ENCODE measurements around the gene ZNRF1.

ZNRF1 gene

GRCh38 chr16:75038036-75038858 lies 39.4 kb downstream of the ZNRF1 start:
- Histone ChIP-seq H3K27me3 (ENCODE audit: control insufficient read depth, insufficient read depth, low read length) (no peaks in the 10 kb centered on the region), H3K27ac (ENCODE audit: low read depth, low read length) (no peak overlapping the region), H3K36me3 (ENCODE audit: control insufficient read depth, insufficient read depth, low read length) (no peaks in the 10 kb centered on the region), H3K4me1 (ENCODE audit: control insufficient read depth, insufficient read depth, low read length) (peaks cover 9% of the 10 kb centered on the region), H3K4me3 (ENCODE audit: low read length) (no peak overlapping the region), H3K9ac (ENCODE audit: low read length) (no peak overlapping the region)

- H3K36me3 ChIP-seq (ENCODE audit: control insufficient read depth, insufficient read depth, low read length): no peaks in the 10 kb centered on the region
- no peak overlapping the region for H3K4me3 ChIP-seq (ENCODE audit: low read length)
- no peak overlapping the region for H3K27ac ChIP-seq (ENCODE audit: low read depth, low read length)
- no peak overlapping the region for H3K9ac ChIP-seq (ENCODE audit: low read length)
- no peaks in the 10 kb centered on the region for H3K27me3 ChIP-seq (ENCODE audit: control insufficient read depth, insufficient read depth, low read length)
- peaks cover 15% of the 10 kb centered on the region for H3K4me1 ChIP-seq (ENCODE audit: control insufficient read depth, insufficient read depth, low read length)
Measured at GRCh38 chr16:75039941-75040340, 41.1 kb downstream of the ZNRF1 start.

DNA sequence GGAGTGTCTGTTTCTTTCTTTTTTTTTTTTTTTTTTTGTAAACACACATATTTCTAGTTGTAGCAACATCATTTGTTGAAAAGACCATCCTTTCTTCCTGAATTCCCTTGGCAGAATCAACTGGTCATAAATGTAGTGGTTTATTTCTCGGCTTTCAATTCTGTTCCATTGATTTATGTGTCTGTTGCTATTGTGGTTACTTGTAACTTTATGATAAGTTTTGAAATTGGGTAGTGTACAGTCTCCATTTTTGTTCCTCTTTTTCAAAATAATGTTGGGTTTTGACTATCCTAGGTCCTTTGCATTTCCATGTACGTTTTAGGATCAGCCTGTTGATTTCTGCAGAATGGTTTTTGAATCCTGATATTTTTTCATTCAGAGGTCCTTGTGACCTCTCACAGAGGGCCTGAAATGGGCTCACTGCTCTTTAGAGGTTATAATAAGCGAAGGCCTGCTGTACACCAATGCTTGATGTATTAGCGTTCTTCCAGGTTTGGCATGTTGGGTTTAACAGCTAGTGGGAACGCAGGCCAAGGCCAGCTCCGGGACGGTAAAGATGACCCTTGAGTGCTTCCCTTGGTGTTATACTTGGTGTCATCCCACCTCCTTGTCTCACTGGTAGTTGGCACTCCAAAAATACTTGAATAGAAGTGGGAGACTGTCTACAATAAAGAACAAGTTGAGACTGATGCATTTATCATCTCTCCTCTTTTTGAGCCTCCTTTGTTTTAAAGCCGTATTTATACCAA lies 43.8 kb downstream of the ZNRF1 start:
- Histone ChIP-seq H3K9ac (ENCODE audit: low read length) (no peak overlapping the region), H3K27me3 (ENCODE audit: control insufficient read depth, insufficient read depth, low read length) (no peaks in the 10 kb centered on the region), H3K36me3 (ENCODE audit: control insufficient read depth, insufficient read depth, low read length) (no peaks in the 10 kb centered on the region), H3K4me1 (ENCODE audit: control insufficient read depth, insufficient read depth, low read length) (peaks cover 23% of the 10 kb centered on the region), H3K27ac (ENCODE audit: low read depth, low read length) (peak overlapping the region; percentile 35), H3K4me3 (ENCODE audit: low read length) (no peak overlapping the region)

DNA sequence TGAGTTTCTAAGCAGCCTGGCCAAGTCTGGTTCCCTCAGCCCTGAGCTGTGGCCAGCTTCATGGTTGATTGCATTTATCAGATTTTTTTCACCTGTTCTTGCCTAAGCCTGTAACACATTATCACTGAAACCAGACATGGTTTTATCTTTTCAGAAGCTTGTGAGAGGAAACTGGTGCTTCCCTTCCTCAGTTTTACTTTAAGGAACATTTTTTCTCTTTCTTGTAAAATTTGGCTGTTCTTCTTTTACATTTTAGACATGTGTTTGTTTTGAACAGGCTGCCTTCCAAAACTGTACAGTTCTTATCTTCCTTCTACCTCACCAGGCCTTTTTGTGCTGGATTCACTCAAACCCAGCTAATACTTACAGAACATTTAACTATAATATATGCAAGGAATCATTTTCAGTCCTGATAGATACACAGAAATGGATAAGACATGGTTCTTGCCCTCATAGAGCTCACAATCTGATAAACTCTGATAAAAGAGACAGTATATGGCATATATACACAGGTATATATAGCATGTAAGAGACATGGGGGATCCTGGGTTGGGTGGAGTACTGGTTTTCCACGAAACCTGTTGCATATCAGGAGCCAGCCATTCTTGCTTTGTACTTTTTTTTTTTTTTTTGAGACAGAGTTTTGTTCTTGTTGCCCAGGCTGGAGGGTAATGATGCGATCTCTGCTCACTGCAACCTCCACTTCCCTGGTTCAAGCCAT lies 44.5 kb downstream of the ZNRF1 start:
- Histone ChIP-seq H3K27ac (ENCODE audit: low read depth, low read length) (peak overlapping the region; percentile 35), H3K4me3 (ENCODE audit: low read length) (no peak overlapping the region), H3K27me3 (ENCODE audit: control insufficient read depth, insufficient read depth, low read length) (no peaks in the 10 kb centered on the region), H3K9ac (ENCODE audit: low read length) (no peak overlapping the region), H3K36me3 (ENCODE audit: control insufficient read depth, insufficient read depth, low read length) (no peaks in the 10 kb centered on the region), H3K4me1 (ENCODE audit: control insufficient read depth, insufficient read depth, low read length) (peaks cover 23% of the 10 kb centered on the region)

DNA sequence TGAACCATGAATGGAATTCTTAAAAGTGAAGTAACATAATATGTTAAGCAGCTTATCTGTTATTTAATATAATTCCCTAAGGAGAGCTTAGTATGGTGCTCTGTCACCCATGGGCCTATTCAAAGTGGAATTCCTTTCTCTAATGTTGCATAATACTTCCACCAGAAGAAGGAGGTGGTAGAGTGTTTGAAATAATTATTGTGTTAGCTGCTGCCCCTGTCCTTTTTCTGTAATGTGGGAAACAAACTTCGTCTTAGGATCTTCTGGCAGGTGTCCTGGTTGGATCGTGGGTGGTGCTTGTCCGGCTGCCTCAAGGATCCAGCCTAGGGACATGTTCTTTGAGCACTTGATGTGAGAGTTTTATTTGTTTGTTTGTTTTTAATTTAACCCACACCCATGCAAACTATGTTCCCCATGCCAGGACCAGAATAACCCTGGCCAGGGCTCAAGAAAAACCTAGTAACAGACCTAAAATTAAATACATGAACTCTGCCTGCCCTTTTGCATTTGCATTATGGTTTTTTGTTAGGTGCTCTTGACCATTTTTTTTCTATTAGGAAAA lies 46.1 kb downstream of the ZNRF1 start:
- Histone ChIP-seq H3K4me3 (ENCODE audit: low read length) (no peak overlapping the region), H3K9ac (ENCODE audit: low read length) (no peak overlapping the region), H3K27ac (ENCODE audit: low read depth, low read length) (peak overlapping the region; percentile 11), H3K4me1 (ENCODE audit: control insufficient read depth, insufficient read depth, low read length) (peaks cover 23% of the 10 kb centered on the region), H3K36me3 (ENCODE audit: control insufficient read depth, insufficient read depth, low read length) (no peaks in the 10 kb centered on the region), H3K27me3 (ENCODE audit: control insufficient read depth, insufficient read depth, low read length) (no peaks in the 10 kb centered on the region)

GRCh38 chr16:75045424-75045823 lies 46.6 kb downstream of the ZNRF1 start:
- Histone ChIP-seq H3K36me3 (ENCODE audit: control insufficient read depth, insufficient read depth, low read length) (no peaks in the 10 kb centered on the region), H3K4me1 (ENCODE audit: control insufficient read depth, insufficient read depth, low read length) (peaks cover 23% of the 10 kb centered on the region), H3K9ac (ENCODE audit: low read length) (no peak overlapping the region), H3K4me3 (ENCODE audit: low read length) (no peak overlapping the region), H3K27me3 (ENCODE audit: control insufficient read depth, insufficient read depth, low read length) (no peaks in the 10 kb centered on the region), H3K27ac (ENCODE audit: low read depth, low read length) (peak overlapping the region; percentile 11)

- Histone ChIP-seq H3K36me3 (ENCODE audit: control insufficient read depth, insufficient read depth, low read length) (no peaks in the 10 kb centered on the region), H3K27me3 (ENCODE audit: control insufficient read depth, insufficient read depth, low read length) (no peaks in the 10 kb centered on the region), H3K4me1 (ENCODE audit: control insufficient read depth, insufficient read depth, low read length) (peaks cover 14% of the 10 kb centered on the region), H3K27ac (ENCODE audit: low read depth, low read length) (no peak overlapping the region), H3K9ac (ENCODE audit: low read length) (no peak overlapping the region), H3K4me3 (ENCODE audit: low read length) (no peak overlapping the region)
Measured at GRCh38 chr16:75048054-75048453, 49.2 kb downstream of the ZNRF1 start.

GRCh38 chr16:75048530-75048929 lies 49.7 kb downstream of the ZNRF1 start:
- Histone ChIP-seq H3K27ac (ENCODE audit: low read depth, low read length) (peak overlapping the region; percentile 10), H3K27me3 (ENCODE audit: control insufficient read depth, insufficient read depth, low read length) (no peaks in the 10 kb centered on the region), H3K4me3 (ENCODE audit: low read length) (no peak overlapping the region), H3K9ac (ENCODE audit: low read length) (no peak overlapping the region), H3K4me1 (ENCODE audit: control insufficient read depth, insufficient read depth, low read length) (peaks cover 13% of the 10 kb centered on the region), H3K36me3 (ENCODE audit: control insufficient read depth, insufficient read depth, low read length) (no peaks in the 10 kb centered on the region)

- H3K4me1 ChIP-seq (ENCODE audit: control insufficient read depth, insufficient read depth, low read length): peaks cover 9% of the 10 kb centered on the region
- no peak overlapping the region for H3K4me3 ChIP-seq (ENCODE audit: low read length)
- H3K9ac ChIP-seq (ENCODE audit: low read length): no peak overlapping the region
- H3K36me3 ChIP-seq (ENCODE audit: control insufficient read depth, insufficient read depth, low read length): no peaks in the 10 kb centered on the region
- H3K27me3 ChIP-seq (ENCODE audit: control insufficient read depth, insufficient read depth, low read length): no peaks in the 10 kb centered on the region
- H3K27ac ChIP-seq (ENCODE audit: low read depth, low read length): no peak overlapping the region
Measured at GRCh38 chr16:75052481-75053202, 53.8 kb downstream of the ZNRF1 start.

DNA sequence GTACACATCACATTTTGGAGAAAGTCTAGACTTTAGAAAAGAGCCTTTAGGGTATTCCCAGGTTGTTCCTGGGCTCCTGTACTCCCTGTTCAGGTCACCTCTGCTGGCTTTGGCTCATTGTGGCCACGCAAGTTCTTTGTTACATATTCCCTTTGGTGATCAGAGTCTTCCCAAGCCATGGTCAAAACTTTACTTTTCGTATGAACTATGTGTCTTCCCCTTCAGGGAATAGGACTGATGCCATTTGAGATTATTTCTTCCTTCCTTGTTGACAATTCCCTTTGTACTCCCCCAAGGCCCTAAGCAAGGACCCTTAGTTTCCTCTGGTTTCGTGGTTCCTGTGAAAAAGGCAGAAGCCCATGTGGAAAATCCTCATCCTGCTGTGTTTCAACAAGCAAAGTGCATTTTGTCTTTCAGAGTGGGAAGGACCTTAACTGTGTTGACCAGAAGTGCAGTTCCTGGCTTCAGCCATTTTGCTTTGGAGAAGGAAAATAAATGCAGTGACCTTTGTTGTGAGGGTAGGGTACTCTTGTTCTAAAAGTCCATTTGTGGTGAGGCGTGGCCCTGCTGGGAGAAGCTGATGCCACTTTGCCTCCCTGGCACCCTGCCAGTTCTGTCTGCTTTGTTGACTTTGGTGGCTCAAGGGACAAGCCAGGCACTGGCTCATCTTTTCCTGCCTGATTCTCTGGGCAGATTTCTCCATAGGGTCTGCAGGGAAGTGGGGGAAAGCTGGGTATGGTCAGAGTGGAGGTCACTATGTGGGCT lies 55.1 kb downstream of the ZNRF1 start:
- Histone ChIP-seq H3K9ac (ENCODE audit: low read length) (no peak overlapping the region), H3K27ac (ENCODE audit: low read depth, low read length) (no peak overlapping the region), H3K27me3 (ENCODE audit: control insufficient read depth, insufficient read depth, low read length) (no peaks in the 10 kb centered on the region), H3K4me1 (ENCODE audit: control insufficient read depth, insufficient read depth, low read length) (peaks cover 11% of the 10 kb centered on the region), H3K4me3 (ENCODE audit: low read length) (no peak overlapping the region), H3K36me3 (ENCODE audit: control insufficient read depth, insufficient read depth, low read length) (no peaks in the 10 kb centered on the region)

DNA sequence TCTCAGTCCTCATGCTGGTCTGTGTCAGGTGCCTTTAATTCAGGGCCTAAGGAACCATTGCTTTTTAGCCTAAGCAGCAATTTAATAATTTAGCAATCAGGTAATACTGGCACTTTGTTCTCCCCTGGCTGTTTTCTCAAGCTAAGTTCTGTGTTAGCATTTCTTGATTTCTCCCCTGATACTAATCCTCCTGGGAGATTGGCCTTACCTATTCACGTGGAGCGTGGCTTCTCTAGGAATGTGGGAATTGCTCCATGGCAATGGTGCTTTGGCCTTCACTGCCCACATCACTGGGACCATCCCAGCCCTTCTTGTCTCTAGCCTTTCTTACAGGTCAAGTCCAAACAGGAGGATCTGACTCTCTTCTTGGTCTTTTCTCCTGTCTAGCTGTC lies 55.7 kb downstream of the ZNRF1 start:
- H3K36me3 ChIP-seq (ENCODE audit: control insufficient read depth, insufficient read depth, low read length): no peaks in the 10 kb centered on the region
- H3K27me3 ChIP-seq (ENCODE audit: control insufficient read depth, insufficient read depth, low read length): no peaks in the 10 kb centered on the region
- peaks cover 11% of the 10 kb centered on the region for H3K4me1 ChIP-seq (ENCODE audit: control insufficient read depth, insufficient read depth, low read length)
- H3K27ac ChIP-seq (ENCODE audit: low read depth, low read length): no peak overlapping the region
- H3K4me3 ChIP-seq (ENCODE audit: low read length): no peak overlapping the region
- no peak overlapping the region for H3K9ac ChIP-seq (ENCODE audit: low read length)
